ENCODE data around the gene LRMDA. TPM values are rescaled to one million over a fixed set of nuclear protein-coding genes. Genes with fewer than 3 reads are reported as not detected.

LRMDA gene
- total RNA-seq, 6 experiments from 2014 or later: 0.32 TPM; not detected in 5

- Mint-ChIP-seq H3K4me3 (no peak overlapping the region), H3K9me3 (no peaks in the 10 kb centered on the region), H3K27me3 (ENCODE audit: insufficient read depth) (no peaks in the 10 kb centered on the region), H3K36me3 (ENCODE audit: low read depth) (no peaks in the 10 kb centered on the region), H3K27ac (no peak overlapping the region), H3K4me1 (ENCODE audit: low read depth) (no peaks in the 10 kb centered on the region)
- TF ChIP-seq CTCF (IDR thresholded peaks at IDR 0.05): no peak
- no peak for DNase-seq
These were observed 980.5 kb downstream of the LRMDA start for GRCh38 chr10:76411729-76412435.

- Mint-ChIP-seq H3K9me3 (no peaks in the 10 kb centered on the region), H3K36me3 (ENCODE audit: low read depth) (no peaks in the 10 kb centered on the region), H3K4me1 (ENCODE audit: low read depth) (no peaks in the 10 kb centered on the region), H3K27me3 (ENCODE audit: insufficient read depth) (no peaks in the 10 kb centered on the region), H3K4me3 (no peak overlapping the region), H3K27ac (no peak overlapping the region)
- TF ChIP-seq CTCF (IDR thresholded peaks at IDR 0.05): no peak
- no peak for DNase-seq
These were observed 984.1 kb downstream of the LRMDA start for GRCh38 chr10:76415554-76415953.

GRCh38 chr10:76416642-76417041 is 985.2 kb downstream of the LRMDA start:
- no peak for DNase-seq
- no peaks in the 10 kb centered on the region for H3K9me3 Mint-ChIP-seq
- no peak overlapping the region for H3K4me3 Mint-ChIP-seq
- no peaks in the 10 kb centered on the region for H3K27me3 Mint-ChIP-seq (ENCODE audit: insufficient read depth)
- no peak overlapping the region for H3K27ac Mint-ChIP-seq
- TF ChIP-seq CTCF (IDR thresholded peaks at IDR 0.05): no peak
- no peaks in the 10 kb centered on the region for H3K4me1 Mint-ChIP-seq (ENCODE audit: low read depth)
- H3K36me3 Mint-ChIP-seq (ENCODE audit: low read depth): no peaks in the 10 kb centered on the region

GRCh38 chr10:76420725-76421124 is 989.3 kb downstream of the LRMDA start:
- no peaks in the 10 kb centered on the region for H3K9me3 Mint-ChIP-seq
- H3K4me3 Mint-ChIP-seq: no peak overlapping the region
- no peak overlapping the region for H3K27ac Mint-ChIP-seq
- peaks cover 5% of the 10 kb centered on the region; the same call in 1 of the 2 replicates for H3K4me1 Mint-ChIP-seq (ENCODE audit: low read depth)
- TF ChIP-seq CTCF (IDR thresholded peaks at IDR 0.05): no peak
- no peak for DNase-seq
- no peaks in the 10 kb centered on the region for H3K36me3 Mint-ChIP-seq (ENCODE audit: low read depth)
- no peaks in the 10 kb centered on the region for H3K27me3 Mint-ChIP-seq (ENCODE audit: insufficient read depth)

GRCh38 chr10:76422769-76423168 is 991.3 kb downstream of the LRMDA start:
- Mint-ChIP-seq H3K4me1 (ENCODE audit: low read depth) (peaks cover 7% of the 10 kb centered on the region), H3K9me3 (no peaks in the 10 kb centered on the region), H3K4me3 (no peak overlapping the region), H3K27me3 (ENCODE audit: insufficient read depth) (no peaks in the 10 kb centered on the region), H3K36me3 (ENCODE audit: low read depth) (peaks cover 1% of the 10 kb centered on the region), H3K27ac (no peak overlapping the region)
- peak; percentile 61 for TF ChIP-seq CTCF (IDR thresholded peaks at IDR 0.05)
- peak; percentile 23 for DNase-seq
